IMR-90 (cell line): ENCODE measurements around the gene CSF1. TPM values are rescaled to one million over a fixed set of nuclear protein-coding genes. Genes with fewer than 3 reads are reported as not detected.

Experiments used
- ATAC-seq: fragments of 200-7000 bp; cut with Tn5 transposase; 2 replicates; pipeline ENCODE4 v1.9.1; 2020; ENCODE audit warnings: low read depth, mild to moderate bottlenecking, moderate library complexity
- BruUV-seq: library from RNA; stranded (reverse); fragments of 400-500 nt; replicated peaks from 2 replicates; lab custom pipeline; 2021; lab: Mats Ljungman, UMichigan
- CTCF ChIA-PET: fragments of 300-600 bp; formaldehyde crosslinking; extraction: SDS; loops from one replicate; lab custom pipeline; 2021; ENCODE audit warnings: antibody characterized with exemption; lab: Yijun Ruan, JAX
- POLR2A ChIA-PET: fragments of 300-600 bp; sonication (Branson Sonifier 250); formaldehyde crosslinking; loops from one replicate; lab custom pipeline; 2022; ENCODE audit warnings: antibody characterized with exemption; ENCODE audit not compliant: unreplicated experiment; lab: Charles Lee
- DNase-seq: peaks from one replicate; pipeline ENCODE4 v3.0.0; 2013
- H2AFZ ChIP-seq: replicated peaks from 2 replicates; pipeline ENCODE3; 2013; ENCODE audit warnings: low read length, mild to moderate bottlenecking; ENCODE audit not compliant: poor library complexity
- H2AK5ac ChIP-seq: 2 replicates; pipeline ENCODE4 v1.6.1; 2013; ENCODE audit warnings: low read depth, low read length, inconsistent platforms
- H2AK9ac ChIP-seq: replicated peaks from 2 replicates; pipeline ENCODE3; 2013; ENCODE audit warnings: mild to moderate bottlenecking, low read depth, low read length, moderate library complexity; ENCODE audit not compliant: poor library complexity
- H2BK120ac ChIP-seq: 2 replicates; pipeline ENCODE4 v1.6.1; 2013; ENCODE audit warnings: low read depth, low read length, inconsistent platforms
- H2BK15ac ChIP-seq: 3 replicates; pipeline ENCODE4 v1.6.1; 2013; ENCODE audit warnings: low read depth, low read length, inconsistent platforms
- H2BK20ac ChIP-seq: 2 replicates; pipeline ENCODE4 v1.6.1; 2013; ENCODE audit warnings: low read depth, mild to moderate bottlenecking, inconsistent platforms, low read length, moderate library complexity
- H2BK5ac ChIP-seq: 2 replicates; pipeline ENCODE4 v1.6.1; 2013; ENCODE audit warnings: mild to moderate bottlenecking, low read depth, low read length, inconsistent platforms; ENCODE audit not compliant: poor library complexity, severe bottlenecking
- H3K14ac ChIP-seq: replicated peaks from 2 replicates; pipeline ENCODE4 v1.6.1; 2013; ENCODE audit warnings: low read depth, low read length, inconsistent platforms
- H3K18ac ChIP-seq: 2 replicates; pipeline ENCODE4 v1.6.1; 2013; ENCODE audit warnings: low read depth, low read length, control low read depth
- H3K23ac ChIP-seq: 2 replicates; pipeline ENCODE4 v1.6.1; 2013; ENCODE audit warnings: low read depth, low read length, inconsistent platforms
- H3K27ac ChIP-seq: 2 replicates; pipeline ENCODE4 v1.5.1; 2013; ENCODE audit warnings: mild to moderate bottlenecking, control low read depth, low read length; ENCODE audit not compliant: insufficient read depth
- H3K27me3 ChIP-seq: 2 replicates; pipeline ENCODE4 v1.6.1; 2013; ENCODE audit warnings: low read length; ENCODE audit not compliant: control insufficient read depth, insufficient read depth
- H3K36me3 ChIP-seq: 2 replicates; pipeline ENCODE4 v1.6.1; 2013; ENCODE audit warnings: low read length, mixed read lengths; ENCODE audit not compliant: control insufficient read depth, insufficient read depth
- H3K4ac ChIP-seq: 2 replicates; pipeline ENCODE4 v1.6.1; 2013; ENCODE audit warnings: low read depth, low read length, inconsistent platforms
- H3K4me1 ChIP-seq: 2 replicates; pipeline ENCODE4 v1.6.1; 2013; ENCODE audit warnings: low read length, mixed read lengths; ENCODE audit not compliant: control insufficient read depth, insufficient read depth
- H3K4me2 ChIP-seq: 2 replicates; pipeline ENCODE4 v1.6.1; 2013; ENCODE audit warnings: low read depth, mild to moderate bottlenecking, control low read depth, low read length, moderate library complexity
- H3K4me3 ChIP-seq: 2 replicates; pipeline ENCODE4 v1.5.1; 2013; ENCODE audit warnings: low read depth, mild to moderate bottlenecking, control low read depth, low read length, moderate library complexity; ENCODE audit not compliant: insufficient read depth
- H3K56ac ChIP-seq: 2 replicates; pipeline ENCODE4 v1.6.1; 2013; ENCODE audit warnings: low read length, inconsistent platforms; ENCODE audit not compliant: insufficient read depth; ENCODE audit errors: extremely low read depth
- H3K79me1 ChIP-seq, 2 experiments: 2 replicates each; pipeline ENCODE4 v1.6.1; 2013; ENCODE audit warnings: low read length in 2 of 2, inconsistent platforms in 1 of 2, low read depth in 1 of 2
- H3K9ac ChIP-seq: 2 replicates; pipeline ENCODE4 v1.6.1; 2013; ENCODE audit warnings: low read depth, low read length, control low read depth
- H3K9me1 ChIP-seq: 2 replicates; pipeline ENCODE4 v1.6.1; 2013; ENCODE audit warnings: low read length, inconsistent platforms; ENCODE audit not compliant: insufficient read depth
- H3K9me3 ChIP-seq: 2 replicates; pipeline ENCODE4 v1.6.1; 2013; ENCODE audit warnings: low read length; ENCODE audit not compliant: control insufficient read depth, insufficient read depth
- H4K20me1 ChIP-seq: 2 replicates; pipeline ENCODE4 v1.6.1; 2013; ENCODE audit warnings: low read length, inconsistent platforms; ENCODE audit not compliant: insufficient read depth
- H4K5ac ChIP-seq: 2 replicates; pipeline ENCODE4 v1.6.1; 2013; ENCODE audit warnings: mild to moderate bottlenecking, low read depth, low read length, control low read depth
- H4K8ac ChIP-seq, 2 experiments: 2 replicates each; pipeline ENCODE4 v1.6.1; 2013; ENCODE audit warnings: low read depth in 2 of 2, low read length in 2 of 2, control low read depth in 1 of 2, inconsistent platforms in 1 of 2
- H4K91ac ChIP-seq: 2 replicates; pipeline ENCODE4 v1.6.1; 2013; ENCODE audit warnings: low read depth, low read length, inconsistent platforms; ENCODE audit not compliant: insufficient read depth
- CEBPB ChIP-seq: IDR thresholded peaks from 2 replicates; pipeline ENCODE4 v1.6.1; 2012; ENCODE audit warnings: low read depth, low read length, improper control_type of control experiment
- POLR2A ChIP-seq: IDR thresholded peaks from 2 replicates; pipeline ENCODE4 v1.6.1; 2012; ENCODE audit warnings: mild to moderate bottlenecking, low read depth, low read length
- WGBS, 2 experiments: methylation state at CpG; one replicate each; pipeline versions ENCODE4 v1.1.5 to v1.1.7; 2013; ENCODE audit warnings: missing lambda C conversion rate in 2 of 2; ENCODE audit not compliant: insufficient read length in 1 of 2; ENCODE audit errors: extremely low coverage in 2 of 2; 5-methylcytosine and 5-hydroxymethylcytosine counted together
- dilution Hi-C: fragments of 300-500 bp; cut with HindIII; formaldehyde crosslinking; loops from one replicate; pipeline ENCODE4 v1.14.3; 2018; ENCODE audit warnings: low sequenced_read_pairs; ENCODE audit not compliant: unreplicated experiment
- in situ Hi-C: fragments of 300-500 bp; cut with MboI; formaldehyde crosslinking; loops from 3 replicates; pipeline ENCODE4 v1.14.3; 2019; ENCODE audit warnings: low sequenced_read_pairs, inconsistent platforms, mixed read lengths
- intact Hi-C: fragments of 100-400 bp; cut with micrococcal nuclease; formaldehyde crosslinking; loops from 2 replicates; pipeline ENCODE4 v1.10.0; 2022
- polyA plus RNA-seq, 3 experiments: library from polyadenylated mRNA; depleted of rRNA; stranded (reverse); fragments of >200 nt; gene quantifications; 2 replicates each; pipeline ENCODE4 v1.2.3, GENCODE V29; 2012; ENCODE audit warnings: low replicate concordance in 1 of 3
- total RNA-seq: library from RNA; depleted of rRNA; stranded (reverse); fragments of >200 nt; gene quantifications from 2 replicates; pipeline ENCODE4 v1.2.3, GENCODE V29; 2012
- TF ChIP-seq, protein P1 (sequence below): conservative IDR thresholded peaks from 2 replicates; pipeline ENCODE4 v1.5.1; 2012; ENCODE audit warnings: mild to moderate bottlenecking, low read depth, low read length, improper control_type of control experiment

CSF1 gene
- total and polyA plus RNA-seq, 2 of the 4 experiments (the other 2 are of a cell fraction): 14.3 to 22.0 TPM

GRCh38 chr1:109942434-109942833, 31.8 kb downstream of the CSF1 start:
- POLR2A ChIA-PET: no interaction called here
- no TSS peak for BruUV-seq

More at GRCh38 chr1:109942434-109942833, 31.8 kb downstream of the CSF1 start:
- intact Hi-C loops (no loop called here), dilution Hi-C loops (no loop called here), in situ Hi-C loops (no loop called here)
- no peaks in the 10 kb centered on the region for H3K36me3 ChIP-seq
- no peak overlapping the region for H2BK20ac ChIP-seq
- no peaks in the 10 kb centered on the region for H3K9me1 ChIP-seq
- no peaks in the 10 kb centered on the region for H3K27me3 ChIP-seq
- no peak overlapping the region for H3K14ac ChIP-seq
- H3K4me2 ChIP-seq: no peak overlapping the region
- TF ChIP-seq POLR2A (no peak), CEBPB (no peak)
- TF ChIP-seq, protein P1, sequence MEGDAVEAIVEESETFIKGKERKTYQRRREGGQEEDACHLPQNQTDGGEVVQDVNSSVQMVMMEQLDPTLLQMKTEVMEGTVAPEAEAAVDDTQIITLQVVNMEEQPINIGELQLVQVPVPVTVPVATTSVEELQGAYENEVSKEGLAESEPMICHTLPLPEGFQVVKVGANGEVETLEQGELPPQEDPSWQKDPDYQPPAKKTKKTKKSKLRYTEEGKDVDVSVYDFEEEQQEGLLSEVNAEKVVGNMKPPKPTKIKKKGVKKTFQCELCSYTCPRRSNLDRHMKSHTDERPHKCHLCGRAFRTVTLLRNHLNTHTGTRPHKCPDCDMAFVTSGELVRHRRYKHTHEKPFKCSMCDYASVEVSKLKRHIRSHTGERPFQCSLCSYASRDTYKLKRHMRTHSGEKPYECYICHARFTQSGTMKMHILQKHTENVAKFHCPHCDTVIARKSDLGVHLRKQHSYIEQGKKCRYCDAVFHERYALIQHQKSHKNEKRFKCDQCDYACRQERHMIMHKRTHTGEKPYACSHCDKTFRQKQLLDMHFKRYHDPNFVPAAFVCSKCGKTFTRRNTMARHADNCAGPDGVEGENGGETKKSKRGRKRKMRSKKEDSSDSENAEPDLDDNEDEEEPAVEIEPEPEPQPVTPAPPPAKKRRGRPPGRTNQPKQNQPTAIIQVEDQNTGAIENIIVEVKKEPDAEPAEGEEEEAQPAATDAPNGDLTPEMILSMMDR: no peak
- H3K79me1 ChIP-seq: no peaks in the 10 kb centered on the region
- no peak overlapping the region for H4K5ac ChIP-seq
- no peak overlapping the region for H3K56ac ChIP-seq
- no peak overlapping the region for H4K8ac ChIP-seq
- no peak overlapping the region for H2BK120ac ChIP-seq
- no peak for ATAC-seq
- H4K20me1 ChIP-seq: no peaks in the 10 kb centered on the region
- H3K4me3 ChIP-seq: no peak overlapping the region
- no peaks in the 10 kb centered on the region for H3K4me1 ChIP-seq
- H4K91ac ChIP-seq: no peak overlapping the region
- CTCF ChIA-PET: interaction anchor here (1.2 kb wide), 1 partner anchor 9 kb away, joined by 3 read pairs; no protein-coding TSS in a partner anchor
- H3K23ac ChIP-seq: no peak overlapping the region
- DNase-seq: no peak
- no peak overlapping the region for H3K4ac ChIP-seq
- H2BK5ac ChIP-seq: no peak overlapping the region
- no peak overlapping the region for H2AK5ac ChIP-seq
- H3K18ac ChIP-seq: no peak overlapping the region
- no peak overlapping the region for H3K9ac ChIP-seq
- H3K9me3 ChIP-seq: peaks cover 6% of the 10 kb centered on the region; the same call in 1 of the 2 replicates
- no CpG with 5 or more reads among the region's 2 CpGs for WGBS, 2 experiments
- no peak overlapping the region for H2BK15ac ChIP-seq
- H3K27ac ChIP-seq: no peak overlapping the region
- no peak overlapping the region for H2AK9ac ChIP-seq
- no peak overlapping the region for H2AFZ ChIP-seq
